ENCODE results near the gene CFAP97D2.
"Not testable (repeated sequence)": the region's sequence is repeated elsewhere in the genome, so short reads cannot be mapped to it uniquely, and the experiment has no call there.

Gene CFAP97D2

GRCh38 chr13:114179087-114179658 lies at the start of gene CFAP97D2:
Gene CFAP97D2 (plus strand): TSS chr13:114179257. CDS start chr13:114179331, 74 bp downstream.
- H3K4me3 ChIP-seq (ENCODE audit: insufficient read length, low read depth), result no peak within 1 kb of the TSS
- no peaks in the 10 kb centered on the region for H3K9me3 ChIP-seq (ENCODE audit: insufficient read depth, low read length)
- no peak within 1 kb of the TSS for H3K9ac ChIP-seq (ENCODE audit: insufficient read length, low read depth)
- TF ChIP-seq SUZ12 (IDR thresholded peaks at IDR 0.05; ENCODE audit: extremely low read depth, insufficient read depth, insufficient read length), result no peak
- no peak for TF ChIP-seq YY1 (IDR thresholded peaks at IDR 0.05; ENCODE audit: insufficient read depth, insufficient read length)
- no peak for TF ChIP-seq ZNF274 (IDR thresholded peaks at IDR 0.05; ENCODE audit: low read depth, low read length)
- H3K27me3 ChIP-seq (ENCODE audit: insufficient read depth, insufficient read length), result peaks cover 4% of the 10 kb centered on the region
- H3K4me1 ChIP-seq (ENCODE audit: insufficient read depth, insufficient read length), result peaks cover 2% of the 10 kb centered on the region
- no peak for DNase-seq (ENCODE audit: low read depth, low spot score)
- H3K36me3 ChIP-seq (ENCODE audit: insufficient read depth, insufficient read length, low read length), result no peaks in the 10 kb centered on the region

GRCh38 chr13:114129649-114130062 lies 49.4 kb upstream of the CFAP97D2 start:
- peaks cover 25% of the 10 kb centered on the region for H3K27me3 ChIP-seq (ENCODE audit: insufficient read depth, insufficient read length)
- H3K9me3 ChIP-seq (ENCODE audit: insufficient read depth, low read length), result no peaks in the 10 kb centered on the region
- H3K9ac ChIP-seq (ENCODE audit: insufficient read length, low read depth), result no peak overlapping the region
- peaks cover 25% of the 10 kb centered on the region for H3K4me1 ChIP-seq (ENCODE audit: insufficient read depth, insufficient read length)
- H3K36me3 ChIP-seq (ENCODE audit: insufficient read depth, insufficient read length, low read length), result peaks cover 13% of the 10 kb centered on the region
- H3K4me3 ChIP-seq (ENCODE audit: insufficient read length, low read depth), result no peak overlapping the region
- TF ChIP-seq YY1 (IDR thresholded peaks at IDR 0.05; ENCODE audit: insufficient read depth, insufficient read length), result no peak
- no peak for TF ChIP-seq ZNF274 (IDR thresholded peaks at IDR 0.05; ENCODE audit: low read depth, low read length)
- no peak for TF ChIP-seq SUZ12 (IDR thresholded peaks at IDR 0.05; ENCODE audit: extremely low read depth, insufficient read depth, insufficient read length)
- DNase-seq (ENCODE audit: low read depth, low spot score), result no peak

- H3K9ac ChIP-seq (ENCODE audit: insufficient read length, low read depth), result peak overlapping the region; percentile 66
- DNase-seq (ENCODE audit: low read depth, low spot score), result no peak
- H3K4me3 ChIP-seq (ENCODE audit: insufficient read length, low read depth), result peak overlapping the region; percentile 72
- H3K4me1 ChIP-seq (ENCODE audit: insufficient read depth, insufficient read length), result peaks cover 29% of the 10 kb centered on the region
- peaks cover 25% of the 10 kb centered on the region for H3K27me3 ChIP-seq (ENCODE audit: insufficient read depth, insufficient read length)
- peaks cover 7% of the 10 kb centered on the region for H3K36me3 ChIP-seq (ENCODE audit: insufficient read depth, insufficient read length, low read length)
- no peak for TF ChIP-seq SUZ12 (IDR thresholded peaks at IDR 0.05; ENCODE audit: extremely low read depth, insufficient read depth, insufficient read length)
- no peak for TF ChIP-seq ZNF274 (IDR thresholded peaks at IDR 0.05; ENCODE audit: low read depth, low read length)
- no peak for TF ChIP-seq YY1 (IDR thresholded peaks at IDR 0.05; ENCODE audit: insufficient read depth, insufficient read length)
- H3K9me3 ChIP-seq (ENCODE audit: insufficient read depth, low read length), result no peaks in the 10 kb centered on the region
These were observed 48.8 kb upstream of the CFAP97D2 start for GRCh38 chr13:114130131-114130836.

GRCh38 chr13:114130837-114131582 lies 48.0 kb upstream of the CFAP97D2 start:
- H3K4me3 ChIP-seq (ENCODE audit: insufficient read length, low read depth), result peak overlapping the region; percentile 72
- no peaks in the 10 kb centered on the region for H3K9me3 ChIP-seq (ENCODE audit: insufficient read depth, low read length)
- peaks cover 25% of the 10 kb centered on the region for H3K27me3 ChIP-seq (ENCODE audit: insufficient read depth, insufficient read length)
- DNase-seq (ENCODE audit: low read depth, low spot score), result no peak
- H3K4me1 ChIP-seq (ENCODE audit: insufficient read depth, insufficient read length), result peaks cover 29% of the 10 kb centered on the region
- TF ChIP-seq ZNF274 (IDR thresholded peaks at IDR 0.05; ENCODE audit: low read depth, low read length) (no peak), YY1 (IDR thresholded peaks at IDR 0.05; ENCODE audit: insufficient read depth, insufficient read length) (no peak), SUZ12 (IDR thresholded peaks at IDR 0.05; ENCODE audit: extremely low read depth, insufficient read depth, insufficient read length) (no peak)
- H3K36me3 ChIP-seq (ENCODE audit: insufficient read depth, insufficient read length, low read length), result peaks cover 7% of the 10 kb centered on the region
- peak overlapping the region; percentile 81 for H3K9ac ChIP-seq (ENCODE audit: insufficient read length, low read depth)

- Histone ChIP-seq H3K36me3 (ENCODE audit: insufficient read depth, insufficient read length, low read length) (peaks cover 7% of the 10 kb centered on the region), H3K9me3 (ENCODE audit: insufficient read depth, low read length) (no peaks in the 10 kb centered on the region), H3K9ac (ENCODE audit: insufficient read length, low read depth) (peak overlapping the region; percentile 81), H3K4me1 (ENCODE audit: insufficient read depth, insufficient read length) (peaks cover 27% of the 10 kb centered on the region), H3K4me3 (ENCODE audit: insufficient read length, low read depth) (peak overlapping the region; percentile 72), H3K27me3 (ENCODE audit: insufficient read depth, insufficient read length) (peaks cover 25% of the 10 kb centered on the region)
- no peak for TF ChIP-seq ZNF274 (IDR thresholded peaks at IDR 0.05; ENCODE audit: low read depth, low read length)
- TF ChIP-seq YY1 (IDR thresholded peaks at IDR 0.05; ENCODE audit: insufficient read depth, insufficient read length), result no peak
- no peak for DNase-seq (ENCODE audit: low read depth, low spot score)
These were observed 47.3 kb upstream of the CFAP97D2 start for GRCh38 chr13:114131583-114132418.

- H3K4me1 ChIP-seq (ENCODE audit: insufficient read depth, insufficient read length), result peaks cover 20% of the 10 kb centered on the region
- no peaks in the 10 kb centered on the region for H3K9me3 ChIP-seq (ENCODE audit: insufficient read depth, low read length)
- peaks cover 25% of the 10 kb centered on the region for H3K27me3 ChIP-seq (ENCODE audit: insufficient read depth, insufficient read length)
- peak; percentile 79 for DNase-seq (ENCODE audit: low read depth, low spot score)
- no peak for TF ChIP-seq ZNF274 (IDR thresholded peaks at IDR 0.05; ENCODE audit: low read depth, low read length)
- TF ChIP-seq SUZ12 (IDR thresholded peaks at IDR 0.05; ENCODE audit: extremely low read depth, insufficient read depth, insufficient read length), result no peak
- no peak for TF ChIP-seq YY1 (IDR thresholded peaks at IDR 0.05; ENCODE audit: insufficient read depth, insufficient read length)
- peak within 1 kb of the TSS; percentile 81 for H3K9ac ChIP-seq (ENCODE audit: insufficient read length, low read depth)
- H3K4me3 ChIP-seq (ENCODE audit: insufficient read length, low read depth), result peak within 1 kb of the TSS; percentile 72
- H3K36me3 ChIP-seq (ENCODE audit: insufficient read depth, insufficient read length, low read length), result peaks cover 7% of the 10 kb centered on the region
These were observed 46.5 kb upstream of the CFAP97D2 start, which contains the start of gene RASA3 for GRCh38 chr13:114132419-114133121. Gene RASA3 (minus strand): TSS chr13:114132623. CDS start chr13:114132489, 134 bp downstream.

GRCh38 chr13:114133126-114133525 lies 45.9 kb upstream of the CFAP97D2 start:
- peaks cover 25% of the 10 kb centered on the region for H3K27me3 ChIP-seq (ENCODE audit: insufficient read depth, insufficient read length)
- DNase-seq (ENCODE audit: low read depth, low spot score); H3K36me3 ChIP-seq (ENCODE audit: insufficient read depth, insufficient read length, low read length); H3K4me3 ChIP-seq (ENCODE audit: insufficient read length, low read depth); H3K9ac ChIP-seq (ENCODE audit: insufficient read length, low read depth); H3K9me3 ChIP-seq (ENCODE audit: insufficient read depth, low read length): not testable (repeated sequence)
- H3K4me1 ChIP-seq (ENCODE audit: insufficient read depth, insufficient read length), result peaks cover 20% of the 10 kb centered on the region

- not testable (repeated sequence) for DNase-seq (ENCODE audit: low read depth, low spot score); H3K9me3 ChIP-seq (ENCODE audit: insufficient read depth, low read length)
- H3K4me1 ChIP-seq (ENCODE audit: insufficient read depth, insufficient read length), result peaks cover 16% of the 10 kb centered on the region
These were observed 45.5 kb upstream of the CFAP97D2 start for GRCh38 chr13:114133552-114133951.

More at GRCh38 chr13:114133552-114133951, 45.5 kb upstream of the CFAP97D2 start:
- not testable (repeated sequence) for H3K4me3 ChIP-seq (ENCODE audit: insufficient read length, low read depth); H3K9ac ChIP-seq (ENCODE audit: insufficient read length, low read depth); H3K36me3 ChIP-seq (ENCODE audit: insufficient read depth, insufficient read length, low read length)
- peaks cover 25% of the 10 kb centered on the region for H3K27me3 ChIP-seq (ENCODE audit: insufficient read depth, insufficient read length)
